COLO668 (cell line): Measurements from ENCODE around the gene RAB6B.

Experiments
- DNase-seq: peaks from one replicate; lab custom pipeline; 2025; ENCODE audit not compliant: unreplicated experiment; lab: John Stamatoyannopoulos, UW

The RAB6B gene

GRCh38 chr3:133881939-133882825 is 13.5 kb downstream of the RAB6B start:
- DNase-seq = no peak

DNA sequence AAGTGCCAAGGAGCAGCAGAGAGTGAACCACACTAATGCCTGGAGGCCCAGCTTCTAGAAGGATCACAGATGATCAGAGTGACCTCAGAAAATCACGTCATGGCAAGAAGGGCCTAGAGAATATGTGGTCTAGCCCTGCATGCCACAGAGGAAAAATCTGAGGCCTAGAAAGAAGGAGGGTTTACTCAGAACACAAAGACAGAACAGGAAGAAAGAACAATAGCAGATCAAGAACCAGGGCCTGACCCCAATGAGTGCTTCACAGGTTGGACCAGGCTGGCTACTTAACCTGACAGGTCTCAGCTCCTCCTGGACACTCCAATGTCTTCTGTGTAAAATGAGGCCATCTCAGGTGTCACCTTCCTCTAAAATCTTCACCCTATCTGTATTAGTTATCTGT is 14.2 kb downstream of the RAB6B start:
- no peak for DNase-seq

DNA sequence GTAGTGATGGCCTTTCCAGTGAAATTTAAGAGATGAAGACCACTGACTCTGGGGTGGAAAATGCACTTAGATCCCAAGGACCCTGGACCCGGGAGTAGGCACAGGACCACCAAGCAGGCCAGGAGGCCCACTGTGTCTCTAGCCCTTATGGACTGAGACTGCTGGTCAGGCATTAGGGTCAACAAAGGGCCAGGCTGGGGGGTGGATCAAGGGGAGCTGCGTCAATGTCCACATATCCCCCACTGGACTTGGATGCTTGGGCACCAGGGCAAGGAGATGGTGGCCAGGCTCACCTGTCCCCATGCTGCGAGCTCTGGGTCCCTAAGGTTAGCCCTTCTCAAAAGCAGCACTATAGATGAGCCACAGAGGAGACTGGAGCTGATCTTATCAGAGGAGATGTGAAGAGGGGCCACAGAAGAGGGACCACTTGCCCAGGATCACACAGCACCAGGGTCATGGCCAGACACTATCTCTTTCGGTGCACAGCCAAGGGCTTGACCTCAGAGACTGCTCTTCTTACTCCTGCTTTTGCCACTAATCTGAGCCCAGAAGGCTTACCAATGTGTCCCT is 14.7 kb downstream of the RAB6B start:
- no peak for DNase-seq

DNA sequence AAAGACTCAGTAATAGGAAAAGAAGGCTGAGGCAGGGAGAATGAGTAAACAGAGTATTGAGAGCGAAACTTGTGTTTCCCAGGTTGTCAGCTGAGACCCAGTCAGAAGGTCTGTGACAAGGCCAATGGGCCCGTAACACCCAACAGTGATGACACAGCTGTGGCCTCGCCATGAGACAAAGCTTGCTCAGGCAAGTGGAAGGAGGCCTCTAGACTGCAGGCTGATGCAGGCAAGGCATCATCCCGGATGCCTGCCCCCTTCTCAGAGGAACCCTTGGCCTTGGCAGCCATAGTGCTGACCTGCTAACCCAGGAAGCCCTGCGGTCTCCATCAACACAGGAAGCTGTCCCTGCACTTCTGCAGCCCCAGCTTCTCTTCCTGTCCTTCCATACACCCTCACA is 15.4 kb downstream of the RAB6B start:
- no peak for DNase-seq

- DNase-seq = no peak
These were observed 17.2 kb downstream of the RAB6B start for GRCh38 chr3:133878518-133878917.

- DNase-seq = no peak
These were observed 18.5 kb downstream of the RAB6B start for GRCh38 chr3:133877221-133877620.

DNA sequence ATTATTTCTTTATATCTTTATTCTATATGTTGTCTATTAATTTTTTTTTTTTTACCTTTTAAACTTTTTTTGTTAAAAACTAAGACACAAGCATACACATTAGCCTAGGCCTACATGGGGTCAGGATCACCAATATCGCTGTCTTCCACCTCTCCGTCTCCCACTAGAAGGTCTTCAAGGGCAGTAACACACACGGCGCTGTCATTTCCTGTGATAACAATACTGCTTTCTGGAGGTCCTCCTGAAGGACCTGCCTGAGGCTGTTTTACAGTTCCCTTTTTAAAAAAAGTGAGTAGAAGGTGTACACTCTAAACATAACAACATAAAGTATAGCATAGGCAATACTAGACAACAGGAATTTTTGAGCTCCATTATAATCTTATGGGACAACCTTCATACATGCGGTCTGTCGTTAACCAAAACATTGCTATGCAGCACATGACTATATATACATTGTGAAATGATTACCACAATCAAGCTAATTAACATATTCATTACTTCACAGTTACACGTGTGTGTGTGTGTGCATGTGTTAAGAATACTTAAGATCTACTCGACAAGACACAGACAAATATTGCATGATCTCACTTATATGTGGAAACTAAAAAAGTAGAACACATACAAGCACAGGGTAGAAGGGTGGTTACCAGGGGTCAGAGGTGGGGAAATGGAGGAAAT is 20.8 kb downstream of the RAB6B start:
- no peak for DNase-seq

- no peak for DNase-seq
These were observed 21.3 kb downstream of the RAB6B start for GRCh38 chr3:133874344-133874743.

DNA sequence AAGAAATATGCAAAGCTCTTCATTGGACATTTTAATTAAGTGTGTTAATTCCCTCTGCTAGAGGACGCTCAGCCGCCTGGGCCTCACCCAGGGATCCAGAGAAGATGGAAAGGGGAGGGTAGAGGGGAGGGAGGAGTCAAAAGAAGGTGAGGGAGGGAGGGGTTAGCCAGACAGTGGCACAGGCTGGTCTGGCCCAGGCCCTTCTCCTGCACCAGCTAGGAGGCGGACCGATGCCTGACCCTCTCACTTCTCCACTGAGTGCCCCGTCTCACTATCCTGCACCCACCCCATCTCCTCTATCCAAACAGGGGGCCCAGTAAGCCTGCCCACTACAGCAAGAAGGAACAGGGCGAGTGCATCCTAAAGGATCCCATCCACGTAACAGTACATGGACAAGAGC is 22.9 kb downstream of the RAB6B start:
- DNase-seq = no peak

DNA sequence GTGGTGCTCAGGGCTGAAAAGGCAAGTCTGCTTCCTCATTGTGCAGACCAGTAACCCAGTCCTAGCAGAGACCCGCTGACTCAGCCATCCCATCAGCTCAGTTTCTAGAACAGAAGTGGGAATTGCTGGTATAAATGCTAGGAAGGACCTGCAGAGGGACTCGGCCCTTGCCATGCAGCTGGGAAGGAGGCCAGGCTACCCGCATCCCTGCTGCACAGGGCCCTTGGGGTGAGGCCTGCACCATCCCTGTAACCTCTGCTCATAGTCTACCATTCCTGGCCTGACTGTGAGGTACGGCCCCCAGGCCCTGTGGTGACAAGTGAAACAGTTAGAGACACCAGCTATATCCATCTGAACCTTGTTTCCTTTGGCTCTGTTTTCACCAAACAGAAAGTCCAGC is 23.5 kb downstream of the RAB6B start:
- no peak for DNase-seq

- DNase-seq = no peak
These were observed 24.2 kb downstream of the RAB6B start for GRCh38 chr3:133871368-133872090.

- no peak for DNase-seq
These were observed 24.9 kb downstream of the RAB6B start for GRCh38 chr3:133870822-133871221.

DNA sequence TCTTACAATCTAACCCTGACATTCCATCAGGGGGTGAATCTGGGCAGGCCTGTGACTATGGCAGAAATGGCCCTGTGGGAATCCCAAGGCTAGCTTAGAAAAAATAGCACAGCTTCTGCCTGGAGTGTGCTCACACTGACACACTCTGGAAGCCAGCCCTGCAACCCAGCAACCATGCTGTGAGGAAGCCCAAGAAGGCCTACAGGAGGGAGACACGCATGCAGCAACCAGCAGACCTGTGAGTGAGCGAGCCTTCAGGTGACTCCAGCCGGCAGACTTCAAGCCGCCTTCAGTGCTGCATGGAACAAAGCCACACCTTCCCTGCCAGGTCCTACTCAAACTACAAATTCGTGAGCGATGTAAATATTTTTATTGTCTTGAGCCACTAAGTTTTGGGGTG is 26.1 kb downstream of the RAB6B start:
- DNase-seq = no peak

DNA sequence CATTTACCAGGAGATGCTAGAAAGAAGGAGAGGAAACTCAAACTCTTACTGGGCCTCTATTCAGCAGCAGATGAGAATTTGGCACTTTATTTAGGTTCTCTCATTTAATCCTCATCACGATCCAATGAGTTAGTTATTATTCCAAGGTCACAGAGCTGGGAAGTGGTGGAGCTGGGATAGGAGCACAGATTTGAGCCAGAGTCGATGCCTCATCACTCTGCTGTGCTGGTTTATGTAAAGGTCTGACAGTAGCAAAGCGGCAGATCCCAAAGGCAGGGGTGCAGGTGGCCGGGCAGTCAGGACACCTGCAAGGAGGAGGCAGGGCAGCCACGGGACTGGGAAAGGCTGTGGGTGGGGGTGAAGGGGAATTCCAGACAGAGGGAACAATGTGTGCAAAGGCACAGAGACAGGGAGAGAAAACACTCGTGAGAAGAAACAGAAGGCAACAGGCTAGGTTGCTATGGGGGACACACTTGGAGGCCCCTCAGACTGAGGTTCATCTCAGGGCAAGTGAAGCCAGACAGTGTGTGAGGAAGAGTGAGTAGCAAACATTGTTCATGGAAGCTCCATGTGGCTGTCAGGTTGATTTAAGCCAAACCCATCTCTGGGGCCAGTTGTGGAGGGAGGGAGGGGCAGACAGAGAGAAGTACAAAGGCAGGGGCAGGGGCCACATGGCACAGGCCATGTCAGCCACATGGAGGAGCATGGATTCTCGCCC is 26.8 kb downstream of the RAB6B start:
- no peak for DNase-seq

DNA sequence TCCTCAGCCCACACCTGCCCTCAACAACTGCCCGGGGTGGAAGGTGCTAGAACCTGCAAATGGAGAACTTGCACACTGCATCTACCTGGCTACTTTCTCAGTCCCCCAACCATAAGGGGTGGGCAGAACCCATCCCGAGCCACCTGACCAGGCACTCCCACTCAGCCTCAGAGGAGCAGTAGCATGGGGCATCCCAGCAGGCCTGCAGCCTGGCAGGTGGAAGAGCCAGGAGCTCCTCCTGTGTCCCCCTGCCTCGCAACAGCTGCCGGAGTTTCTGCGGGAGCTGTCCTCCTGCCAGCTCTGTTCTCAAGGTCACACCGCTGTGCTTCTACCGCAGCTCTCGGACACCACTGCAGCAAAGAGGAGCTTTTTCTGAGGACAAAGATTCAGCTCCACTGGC is 27.5 kb downstream of the RAB6B start:
- DNase-seq = no peak

DNA sequence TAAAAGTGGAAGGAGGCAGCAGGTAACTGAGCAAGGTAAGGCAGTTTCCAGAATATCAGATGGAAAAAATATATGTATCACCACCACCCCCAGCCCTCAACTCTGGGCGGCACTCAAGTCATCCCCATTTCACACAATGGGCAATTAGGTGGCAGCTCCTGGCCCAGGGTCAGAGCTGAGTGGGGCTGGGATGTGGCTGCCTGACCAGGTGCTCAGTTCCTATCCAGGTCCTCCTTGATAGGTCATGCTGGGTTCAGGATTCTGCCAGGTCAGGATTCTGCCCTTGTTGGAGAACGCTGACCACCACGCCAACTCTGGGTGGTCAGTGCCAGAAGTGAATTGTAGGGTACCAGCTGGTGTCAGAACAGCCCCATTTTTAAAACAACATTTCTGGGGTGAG is 29.5 kb downstream of the RAB6B start:
- DNase-seq = no peak

- no peak for DNase-seq
These were observed 30.4 kb downstream of the RAB6B start for GRCh38 chr3:133865136-133865855.

DNA sequence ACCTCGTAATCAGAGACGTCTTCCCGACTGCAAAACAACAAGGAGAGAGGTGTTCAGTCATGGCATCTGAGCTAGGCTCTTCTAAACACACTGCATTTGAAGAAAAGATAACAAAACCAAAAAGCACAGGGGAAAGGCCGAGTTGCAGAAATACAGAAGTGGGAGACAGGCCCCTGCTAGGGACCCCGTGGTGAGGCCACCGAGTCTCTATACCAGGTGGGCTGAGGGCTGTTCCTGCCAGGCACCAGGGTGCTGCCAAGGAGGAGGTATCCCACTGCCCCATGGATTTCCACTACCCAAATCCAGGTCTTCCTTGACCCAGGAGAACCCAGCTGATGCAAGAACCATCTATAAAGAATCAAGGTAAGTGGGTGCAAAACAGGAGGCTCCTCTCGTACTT is 31.1 kb downstream of the RAB6B start:
- DNase-seq = no peak

DNA sequence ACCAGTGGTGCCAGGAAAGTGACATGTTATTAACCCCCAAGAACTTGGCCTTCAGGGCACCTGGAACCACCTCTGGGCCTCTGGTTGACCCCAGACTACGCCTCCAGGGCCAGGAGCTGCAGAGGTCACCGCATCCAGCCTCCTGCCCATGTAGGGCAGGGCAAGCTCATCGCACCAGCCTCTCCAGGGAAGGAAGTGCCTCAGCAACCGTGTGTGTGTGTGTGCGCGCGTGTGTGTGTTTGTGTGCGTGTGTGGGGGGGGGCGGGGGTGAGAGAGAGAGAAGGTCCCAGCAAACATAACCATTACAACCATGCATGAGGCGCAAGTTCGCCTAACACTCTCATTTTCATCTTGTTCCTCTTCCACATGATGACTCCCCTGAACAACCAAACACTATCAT is 31.8 kb downstream of the RAB6B start:
- DNase-seq = no peak

GRCh38 chr3:133862161-133862560 is 33.5 kb downstream of the RAB6B start:
- DNase-seq = no peak
